ENCODE measurements around the gene SCN1A. TPM values are rescaled to one million over a fixed set of nuclear protein-coding genes. Genes with fewer than 3 reads are reported as not detected.

Gene SCN1A
- total and polyA plus RNA-seq, 2 of the 4 experiments (the other 2 are of a cell fraction) = under 0.01 TPM; not detected in 1

- CTCF ChIA-PET = no interaction called here
Measured at GRCh38 chr2:166135152-166135848, 7.5 kb upstream of the SCN1A start.

More at GRCh38 chr2:166135152-166135848, 7.5 kb upstream of the SCN1A start:
- WGBS, 2 experiments (ENCODE audit: extremely low coverage in 2 of 2, insufficient read length in 1 of 2) = no CpG with 5 or more reads among the region's 6 CpGs
- H3K27me3 ChIP-seq (ENCODE audit: control insufficient read depth, insufficient read depth, low read length) = peaks cover 6% of the 10 kb centered on the region
- intact Hi-C loops (cut with micrococcal nuclease) (no loop called here), dilution Hi-C loops (cut with HindIII; ENCODE audit: low sequenced_read_pairs, unreplicated experiment) (no loop called here), in situ Hi-C loops (cut with MboI; ENCODE audit: low sequenced_read_pairs) (loop anchor here (25.0 kb wide), 1 partner anchor 748 kb away; no protein-coding TSS in a partner anchor)
- H2AK9ac ChIP-seq (replicated peaks; ENCODE audit: low read depth, low read length, poor library complexity) = no peak overlapping the region
- no peak overlapping the region for H3K18ac ChIP-seq (ENCODE audit: low read depth, low read length)
- no peak overlapping the region for H2AFZ ChIP-seq (replicated peaks; ENCODE audit: low read length, poor library complexity)
- TF ChIP-seq CHD1 (IDR thresholded peaks at IDR 0.05; ENCODE audit: low read depth, low read length) = no peak
- TF ChIP-seq CTCF (conservative IDR thresholded peaks at IDR 0.05; ENCODE audit: low read depth, low read length) = no peak
- no peak for TF ChIP-seq ELK1 (IDR thresholded peaks at IDR 0.05; ENCODE audit: borderline replicate concordance, low read depth, low read length)
- DNase-seq = no peak
- H3K9me1 ChIP-seq (ENCODE audit: insufficient read depth, low read length) = no peaks in the 10 kb centered on the region
- no peak overlapping the region for H2BK15ac ChIP-seq (ENCODE audit: low read depth, low read length)
- no peak overlapping the region for H3K27ac ChIP-seq (ENCODE audit: insufficient read depth, low read length)
- BruUV-seq (replicated peaks) = no TSS peak
- no peak overlapping the region for H3K4ac ChIP-seq (ENCODE audit: low read depth, low read length)
- H2BK120ac ChIP-seq (ENCODE audit: low read depth, low read length) = no peak overlapping the region
- no peaks in the 10 kb centered on the region for H4K20me1 ChIP-seq (ENCODE audit: insufficient read depth, low read length)
- ATAC-seq (ENCODE audit: low read depth) = no peak
- no peak overlapping the region for H2BK20ac ChIP-seq (ENCODE audit: low read depth, low read length)
- H2AK5ac ChIP-seq (ENCODE audit: low read depth, low read length) = no peak overlapping the region
- H3K9me3 ChIP-seq (ENCODE audit: control insufficient read depth, insufficient read depth, low read length) = no peaks in the 10 kb centered on the region
- no peak overlapping the region for H3K14ac ChIP-seq (replicated peaks; ENCODE audit: low read depth, low read length)
- no peak overlapping the region for H3K9ac ChIP-seq (ENCODE audit: low read depth, low read length)
- H4K5ac ChIP-seq (ENCODE audit: low read depth, low read length) = no peak overlapping the region
- no peak overlapping the region for H3K56ac ChIP-seq (ENCODE audit: extremely low read depth, insufficient read depth, low read length)
- H3K36me3 ChIP-seq (ENCODE audit: control insufficient read depth, insufficient read depth, low read length) = no peaks in the 10 kb centered on the region
- no peaks in the 10 kb centered on the region for H3K4me1 ChIP-seq (ENCODE audit: control insufficient read depth, insufficient read depth, low read length)
- no peak overlapping the region for H2BK5ac ChIP-seq (ENCODE audit: low read depth, low read length, poor library complexity, severe bottlenecking)
- H3K79me1 ChIP-seq (ENCODE audit: low read depth in 1 of 2, low read length in 2 of 2) = no peaks in the 10 kb centered on the region
- no peak overlapping the region for H4K8ac ChIP-seq (ENCODE audit: low read depth in 2 of 2, low read length in 2 of 2)
- H3K4me2 ChIP-seq (ENCODE audit: low read depth, low read length) = no peak overlapping the region
- no peak overlapping the region for H3K4me3 ChIP-seq (ENCODE audit: insufficient read depth, low read depth, low read length)
- no peak overlapping the region for H3K23ac ChIP-seq (ENCODE audit: low read depth, low read length)
- H4K91ac ChIP-seq (ENCODE audit: insufficient read depth, low read depth, low read length) = no peak overlapping the region
- POLR2A ChIA-PET (ENCODE audit: unreplicated experiment) = no interaction called here
